Stimulated activated CD4-positive, alpha-beta T cell treated with anti-CD3 and anti-CD28 coated beads, Interleukin-4, amount 100 ng/mL, for 4 hours (primary cell): ENCODE data around the gene SH3BGRL3.
"Not testable (repeated sequence)": the region's sequence is repeated elsewhere in the genome, so short reads cannot be mapped to it uniquely, and the experiment has no call there.

Experiments
- DNase-seq, 2 experiments: peaks; one replicate each; pipeline ENCODE4 v3.0.0-alpha.2; 2020

Gene SH3BGRL3

GRCh38 chr1:26318338-26319064 lies 38.6 kb downstream of the SH3BGRL3 start:
- DNase-seq, result peak in 1 of 2 experiments; percentile 45

- no peak for DNase-seq
Observed at GRCh38 chr1:26320896-26321295, 41.0 kb downstream of the SH3BGRL3 start.

- peak; percentile 90 to 94 for DNase-seq
Observed at GRCh38 chr1:26321315-26322041, 41.6 kb downstream of the SH3BGRL3 start.

GRCh38 chr1:26322042-26322331 lies 42.1 kb downstream of the SH3BGRL3 start:
- DNase-seq, result no peak

GRCh38 chr1:26323382-26323781 lies 43.5 kb downstream of the SH3BGRL3 start:
- DNase-seq, result no peak

- no peak for DNase-seq
Observed at GRCh38 chr1:26324550-26324949, 44.7 kb downstream of the SH3BGRL3 start.

- no peak for DNase-seq
Observed at GRCh38 chr1:26327956-26328362, 48.1 kb downstream of the SH3BGRL3 start.

GRCh38 chr1:26328597-26328996 lies 48.7 kb downstream of the SH3BGRL3 start:
- no peak for DNase-seq

- not testable (repeated sequence) for DNase-seq
Observed at GRCh38 chr1:26329380-26329779, 49.5 kb downstream of the SH3BGRL3 start.

GRCh38 chr1:26330276-26330675 lies 50.4 kb downstream of the SH3BGRL3 start:
- no peak for DNase-seq
